ENCODE results near the gene HSPG2.

GRCh38 chr1:21922090-21923013 lies 14.8 kb downstream of the HSPG2 start:
- TF ChIP-seq CTCF (IDR thresholded peaks at IDR 0.05) (no peak), POLR2A (IDR thresholded peaks at IDR 0.05) (no peak)
